Cardiac fibroblast (primary cell): ENCODE results near the gene FARP2.

Experiments
- DNase-seq, 2 donors: peaks; one replicate each; pipeline versions ENCODE4 v3.0.0 to v3.0.0-alpha.2; 2010; ENCODE audit warnings: low read depth in 2 of 2
- H3K4me3 ChIP-seq, 2 donors: replicated peaks in 1 of 2; 1 replicate in 1 of 2; 2 replicates in 1 of 2; pipeline ENCODE4 v1.5.1; 2011; ENCODE audit warnings: low read depth in 2 of 2, low read length in 2 of 2, mild to moderate bottlenecking in 2 of 2, moderate library complexity in 1 of 2
- TF ChIP-seq, protein P1 (sequence below): IDR thresholded peaks from one replicate; pipeline ENCODE4 v1.5.1; 2011; ENCODE audit warnings: low read depth, mild to moderate bottlenecking, low read length, inconsistent platforms

FARP2 gene

DNA sequence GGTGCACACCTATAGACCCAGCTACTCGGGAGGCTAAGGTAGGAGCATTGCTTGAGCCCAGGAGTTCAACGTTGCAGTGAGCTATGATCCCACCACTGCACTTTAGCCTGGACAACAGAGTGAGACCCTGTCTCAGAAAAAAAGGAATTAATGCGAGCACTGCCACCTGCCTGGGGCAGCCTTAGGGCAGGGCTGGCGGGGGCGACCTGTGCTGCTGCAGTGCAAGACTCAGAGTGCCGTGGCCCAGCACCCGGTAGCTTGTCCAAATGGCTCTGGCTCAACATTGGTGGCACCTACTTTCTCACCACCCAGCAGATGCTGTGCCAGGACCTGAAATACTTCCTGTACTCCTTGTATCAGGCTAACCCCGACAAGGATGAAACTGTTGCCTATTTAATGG lies 122.1 kb downstream of the FARP2 start:
- TF ChIP-seq, protein P1, sequence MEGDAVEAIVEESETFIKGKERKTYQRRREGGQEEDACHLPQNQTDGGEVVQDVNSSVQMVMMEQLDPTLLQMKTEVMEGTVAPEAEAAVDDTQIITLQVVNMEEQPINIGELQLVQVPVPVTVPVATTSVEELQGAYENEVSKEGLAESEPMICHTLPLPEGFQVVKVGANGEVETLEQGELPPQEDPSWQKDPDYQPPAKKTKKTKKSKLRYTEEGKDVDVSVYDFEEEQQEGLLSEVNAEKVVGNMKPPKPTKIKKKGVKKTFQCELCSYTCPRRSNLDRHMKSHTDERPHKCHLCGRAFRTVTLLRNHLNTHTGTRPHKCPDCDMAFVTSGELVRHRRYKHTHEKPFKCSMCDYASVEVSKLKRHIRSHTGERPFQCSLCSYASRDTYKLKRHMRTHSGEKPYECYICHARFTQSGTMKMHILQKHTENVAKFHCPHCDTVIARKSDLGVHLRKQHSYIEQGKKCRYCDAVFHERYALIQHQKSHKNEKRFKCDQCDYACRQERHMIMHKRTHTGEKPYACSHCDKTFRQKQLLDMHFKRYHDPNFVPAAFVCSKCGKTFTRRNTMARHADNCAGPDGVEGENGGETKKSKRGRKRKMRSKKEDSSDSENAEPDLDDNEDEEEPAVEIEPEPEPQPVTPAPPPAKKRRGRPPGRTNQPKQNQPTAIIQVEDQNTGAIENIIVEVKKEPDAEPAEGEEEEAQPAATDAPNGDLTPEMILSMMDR, result no peak
- H3K4me3 ChIP-seq, result no peak overlapping the region
- no peak for DNase-seq

DNA sequence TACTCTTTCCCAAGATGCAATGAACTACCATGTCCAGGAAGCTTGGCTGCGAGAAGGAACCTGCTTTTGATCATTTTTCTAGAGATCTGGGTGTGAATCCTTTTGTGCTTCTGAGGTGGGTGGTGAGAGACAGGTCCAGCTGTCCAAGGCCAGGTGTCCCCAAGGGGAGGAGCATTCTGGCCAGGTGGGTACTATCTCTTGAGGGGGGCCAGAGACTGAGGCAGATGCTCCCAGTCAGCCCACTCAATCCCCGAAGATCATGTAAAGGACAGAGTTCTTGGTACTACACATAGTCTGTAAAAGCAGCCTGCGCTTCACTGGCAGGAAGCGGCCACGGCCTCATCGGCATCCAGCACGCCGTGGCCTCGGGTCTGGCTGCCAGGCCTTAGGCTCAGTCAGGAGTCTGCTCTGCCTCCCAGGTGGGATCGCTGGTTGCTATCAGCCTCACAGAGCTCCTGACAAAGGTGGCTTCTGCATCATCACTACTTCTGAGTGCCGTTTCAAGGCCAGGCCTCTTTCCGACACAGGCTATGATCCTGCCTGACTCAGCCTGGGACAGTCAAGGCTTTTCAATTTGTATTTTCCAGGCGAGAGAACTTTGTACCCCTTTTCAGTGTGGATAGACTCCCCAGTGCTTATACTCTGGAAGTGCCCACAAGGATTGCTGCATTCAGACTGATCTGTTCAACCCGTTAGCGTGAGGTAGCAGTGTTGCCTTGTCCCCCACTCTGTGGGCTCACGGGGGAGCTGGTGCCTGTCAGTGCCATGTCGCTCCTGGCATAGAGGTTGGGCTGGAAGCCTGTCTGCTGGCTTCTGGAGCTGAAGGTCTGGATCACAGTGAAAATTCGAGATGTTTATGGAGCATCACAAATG lies 123.2 kb downstream of the FARP2 start:
- TF ChIP-seq, protein P1, result no peak
- no peak overlapping the region for H3K4me3 ChIP-seq
- no peak for DNase-seq

DNA sequence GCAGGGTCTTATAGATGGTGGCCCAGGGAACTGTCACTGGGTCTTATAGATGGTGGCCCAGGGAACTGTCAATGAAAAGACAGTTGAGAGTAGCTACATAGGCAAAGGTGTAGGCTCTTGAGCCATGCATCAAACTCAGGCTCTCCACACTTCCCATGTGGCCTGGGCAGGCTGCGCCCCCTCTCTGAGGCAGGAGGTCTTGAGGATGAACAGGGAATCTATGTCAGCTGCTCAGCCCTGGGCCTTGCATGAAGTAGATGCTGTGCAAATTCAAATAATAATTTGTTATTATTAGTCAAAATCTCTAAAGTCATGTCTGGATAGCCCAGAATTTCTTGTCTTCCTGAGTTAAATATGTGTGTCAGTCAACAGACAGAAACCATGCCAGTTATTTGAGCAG lies 125.6 kb downstream of the FARP2 start:
- no peak for DNase-seq
- no peak overlapping the region for H3K4me3 ChIP-seq
- TF ChIP-seq, protein P1, result no peak

DNA sequence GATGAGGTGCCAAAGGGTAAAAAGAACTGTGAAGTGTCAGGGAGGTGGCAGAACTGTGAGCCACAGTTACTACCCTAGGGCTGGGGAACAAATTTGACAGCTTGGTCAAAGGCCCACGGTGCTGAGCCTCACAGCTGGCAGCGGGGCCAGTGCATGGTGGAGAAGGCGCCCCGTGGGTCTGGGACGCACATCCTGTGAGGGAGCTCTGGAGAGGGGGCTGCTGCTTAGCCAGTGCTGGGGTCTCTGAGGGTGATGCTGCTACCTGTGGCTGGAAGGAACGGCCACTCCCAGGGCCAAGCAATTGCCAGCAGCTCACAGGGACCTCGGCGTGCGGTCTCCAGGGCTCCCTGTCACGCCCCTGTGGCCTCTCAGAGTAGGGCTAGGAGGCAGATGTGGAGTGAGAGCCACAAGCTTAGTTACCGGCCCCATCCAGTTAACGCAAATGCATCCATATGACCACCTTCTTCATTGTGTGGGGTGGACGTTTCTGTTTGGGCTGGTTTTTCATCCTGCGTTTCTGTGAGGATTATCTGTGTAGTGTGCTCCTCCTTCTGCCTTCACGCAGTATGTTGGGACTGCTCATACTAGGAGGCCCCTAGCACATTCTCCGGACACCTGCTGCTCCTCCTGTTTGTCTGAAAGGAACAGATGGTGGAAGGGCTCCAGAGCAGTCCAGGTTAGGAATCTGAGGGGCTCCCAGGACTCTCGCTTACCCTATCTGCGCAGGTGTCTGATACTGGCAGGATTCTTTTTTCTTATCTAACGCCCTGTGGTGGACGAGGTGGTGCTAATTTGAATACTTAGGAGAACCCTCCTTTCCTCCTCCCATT lies 126.3 kb downstream of the FARP2 start:
- no peak overlapping the region for H3K4me3 ChIP-seq
- TF ChIP-seq, protein P1, result no peak
- DNase-seq, result no peak

DNA sequence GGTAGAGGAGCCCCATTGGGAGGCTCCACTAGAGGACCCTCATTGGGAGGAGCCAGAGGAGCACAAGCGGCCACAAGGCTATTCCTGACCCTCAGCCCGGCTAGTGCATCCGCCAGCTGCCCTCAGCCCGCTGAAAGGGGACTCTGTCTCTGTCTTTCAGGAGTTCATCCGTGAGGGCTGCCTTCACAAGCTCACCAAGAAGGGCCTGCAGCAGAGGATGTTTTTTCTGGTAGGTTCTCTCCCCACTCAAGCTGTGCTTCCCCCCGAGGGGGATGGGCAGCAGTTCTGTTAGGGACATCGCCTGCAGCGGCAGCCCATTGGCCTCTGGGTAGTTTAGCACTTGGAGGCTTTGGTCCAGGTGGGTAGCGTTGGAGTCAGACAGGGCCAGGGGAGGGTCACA lies 127.2 kb downstream of the FARP2 start:
- no peak for DNase-seq
- TF ChIP-seq, protein P1, result no peak

DNA sequence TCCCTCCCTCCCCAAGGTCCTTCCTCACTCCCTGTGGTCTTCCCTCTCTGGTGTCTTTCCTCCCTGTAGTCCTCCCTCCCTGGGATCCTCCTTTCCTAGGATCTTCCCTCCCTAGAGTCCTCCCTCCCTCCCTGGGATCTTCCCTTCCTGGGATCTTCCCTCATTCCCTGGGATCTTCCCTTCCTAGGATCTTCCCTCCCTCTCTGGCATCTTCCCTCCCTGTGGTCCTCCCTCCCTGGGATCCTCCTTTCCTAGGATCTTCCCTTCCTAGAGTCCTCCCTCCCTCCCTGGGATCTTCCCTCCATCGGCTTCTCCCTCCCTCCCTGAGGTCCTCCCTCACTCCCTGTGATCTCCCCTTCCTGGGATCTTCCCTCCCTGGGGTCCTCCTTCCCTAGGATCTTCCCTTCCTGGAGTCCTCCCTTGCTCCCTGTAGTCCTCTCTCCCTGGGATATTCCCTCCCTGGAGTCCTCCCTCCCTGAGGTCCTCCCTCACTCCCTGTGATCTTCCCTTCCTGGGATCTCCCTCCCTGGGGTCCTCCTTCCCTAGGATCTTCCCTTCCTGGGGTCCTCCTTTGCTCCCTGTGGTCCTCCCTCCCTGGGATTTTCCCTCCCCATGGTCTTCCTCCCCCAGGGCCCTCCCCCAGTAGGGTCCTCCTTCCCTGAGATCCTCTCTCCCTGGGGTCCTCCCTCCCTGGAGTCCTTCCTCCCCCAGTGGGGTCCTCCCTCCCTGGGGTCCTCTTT lies 129.3 kb downstream of the FARP2 start:
- TF ChIP-seq, protein P1, result no peak
- DNase-seq, result no peak
- no peak overlapping the region for H3K4me3 ChIP-seq

More for the DNA sequence above, 127.2 kb downstream of the FARP2 start:
- no peak overlapping the region for H3K4me3 ChIP-seq
